CD14-positive monocyte (primary cell): ENCODE data around the gene HERPUD2. TPM values are rescaled to one million over a fixed set of nuclear protein-coding genes. Genes with fewer than 3 reads are reported as not detected.
"Not testable (repeated sequence)": the region's sequence is repeated elsewhere in the genome, so short reads cannot be mapped to it uniquely, and the experiment has no call there.

Experiments
- DNase-seq, 3 donors: peaks; one replicate each; pipeline ENCODE4 v3.0.0-alpha.2; 2011 to 2022
- H2AFZ ChIP-seq: 2 replicates; pipeline ENCODE4 v1.6.0; 2012; ENCODE audit warnings: mild to moderate bottlenecking, low read depth, low read length, inconsistent platforms; ENCODE audit not compliant: insufficient read depth, poor library complexity, severe bottlenecking
- H3K27ac ChIP-seq, 2 donors: 1 replicate in 1 of 2; 2 replicates in 1 of 2; pipeline ENCODE4 v1.5.1; 2012 to 2013; ENCODE audit warnings: low read length in 2 of 2, control low read depth in 1 of 2, inconsistent platforms in 1 of 2, low read depth in 1 of 2, mild to moderate bottlenecking in 1 of 2
- H3K27me3 ChIP-seq, 2 donors: one replicate each; pipeline versions ENCODE4 v1.6.0 to v1.6.1; 2011 to 2013; ENCODE audit warnings: low read length in 2 of 2; ENCODE audit not compliant: control insufficient read depth in 2 of 2, insufficient read depth in 2 of 2
- H3K36me3 ChIP-seq, 2 donors: replicated peaks in 1 of 2; 1 replicate in 1 of 2; 2 replicates in 1 of 2; pipeline versions ENCODE4 v1.5.1 to v1.6.1; 2012 to 2013; ENCODE audit warnings: low read length in 2 of 2, control low read depth in 1 of 2, inconsistent platforms in 1 of 2, mild to moderate bottlenecking in 1 of 2; ENCODE audit not compliant: insufficient read depth in 2 of 2, control insufficient read depth in 1 of 2
- H3K4me1 ChIP-seq, 2 donors: 1 replicate in 1 of 2; 2 replicates in 1 of 2; pipeline versions ENCODE4 v1.5.1 to v1.6.1; 2012 to 2013; ENCODE audit warnings: low read length in 2 of 2, control low read depth in 1 of 2, inconsistent platforms in 1 of 2, mild to moderate bottlenecking in 1 of 2, moderate library complexity in 1 of 2; ENCODE audit not compliant: insufficient read depth in 2 of 2, control insufficient read depth in 1 of 2
- H3K4me2 ChIP-seq: replicated peaks from 2 replicates; pipeline ENCODE3; 2012; ENCODE audit warnings: low read length, moderate library complexity, mild to moderate bottlenecking; ENCODE audit not compliant: poor library complexity, severe bottlenecking; ENCODE audit errors: extremely low read depth
- H3K4me3 ChIP-seq, 3 experiments: fragments of 200-600 bp in 1 of 3; sonication (generic) in 1 of 3; replicated peaks in 1 of 3; 1 replicate in 2 of 3; 2 replicates in 1 of 3; pipeline ENCODE4 v1.5.1; 2011 to 2013; ENCODE audit warnings: low read length in 3 of 3, mild to moderate bottlenecking in 3 of 3, control low read depth in 2 of 3, low read depth in 2 of 3, inconsistent platforms in 1 of 3, moderate library complexity in 1 of 3
- H3K79me2 ChIP-seq: 2 replicates; pipeline ENCODE4 v1.6.0; 2012; ENCODE audit warnings: mild to moderate bottlenecking, control low read depth, inconsistent platforms, low read length, moderate library complexity; ENCODE audit not compliant: insufficient read depth
- H3K9ac ChIP-seq: 2 replicates; pipeline ENCODE4 v1.6.0; 2017; ENCODE audit warnings: low read length, mild to moderate bottlenecking; ENCODE audit not compliant: insufficient read depth, poor library complexity, severe bottlenecking
- H3K9me3 ChIP-seq, 2 donors: replicated peaks in 1 of 2; 1 replicate in 1 of 2; 2 replicates in 1 of 2; pipeline versions ENCODE4 v1.5.1 to v1.6.1; 2012 to 2013; ENCODE audit warnings: low read length in 2 of 2, control low read depth in 1 of 2; ENCODE audit not compliant: control insufficient read depth in 1 of 2, insufficient read depth in 1 of 2
- H4K20me1 ChIP-seq: 2 replicates; pipeline ENCODE4 v1.6.0; 2012; ENCODE audit warnings: mild to moderate bottlenecking, low read length, control low read depth, moderate library complexity; ENCODE audit not compliant: insufficient read depth
- H3K27ac Mint-ChIP-seq, 7 donors: one replicate each; pipeline ENCODE4 v1.8.0; 2020; ENCODE audit warnings: mild to moderate bottlenecking in 7 of 7, mixed read lengths in 7 of 7, moderate library complexity in 6 of 7, inconsistent platforms in 2 of 7
- H3K27me3 Mint-ChIP-seq, 3 donors: one replicate each; pipeline ENCODE4 v1.8.0; 2021 to 2022; ENCODE audit warnings: low read depth in 3 of 3, mild to moderate bottlenecking in 3 of 3, mixed read lengths in 3 of 3, moderate library complexity in 3 of 3, inconsistent platforms in 1 of 3
- H3K36me3 Mint-ChIP-seq, 2 donors: one replicate each; pipeline ENCODE4 v1.8.0; 2020; ENCODE audit warnings: mixed read lengths in 2 of 2, inconsistent platforms in 1 of 2, mild to moderate bottlenecking in 1 of 2
- H3K4me1 Mint-ChIP-seq: one replicate; pipeline ENCODE4 v1.8.0; 2020; ENCODE audit warnings: mild to moderate bottlenecking, mixed read lengths
- H3K4me3 Mint-ChIP-seq, 2 donors: one replicate each; pipeline ENCODE4 v1.8.0; 2020; ENCODE audit warnings: mild to moderate bottlenecking in 2 of 2, mixed read lengths in 2 of 2, moderate library complexity in 1 of 2
- H3K9me3 Mint-ChIP-seq, 7 donors: one replicate each; pipeline ENCODE4 v1.8.0; 2020 to 2022; ENCODE audit warnings: mixed read lengths in 7 of 7, mild to moderate bottlenecking in 6 of 7, moderate library complexity in 6 of 7, inconsistent platforms in 2 of 7
- CTCF ChIP-seq: fragments of 200-600 bp; IDR thresholded peaks from one replicate; pipeline ENCODE4 v1.8.0; 2022; ENCODE audit warnings: antibody characterized with exemption, mild to moderate bottlenecking
- WGBS: methylation state at CpG from one replicate; pipeline ENCODE4 v1.1.5; 2013; ENCODE audit warnings: missing lambda C conversion rate; ENCODE audit not compliant: insufficient coverage; 5-methylcytosine and 5-hydroxymethylcytosine counted together
- intact Hi-C, 2 donors: fragments of 100-400 bp; cut with micrococcal nuclease; formaldehyde crosslinking; loops; one replicate each; pipeline versions ENCODE4 v1.15.0 to v1.15.1; 2023
- polyA plus RNA-seq, 3 donors: library from polyadenylated mRNA; depleted of rRNA in 1 of 3; unstranded in 2 of 3; stranded (reverse) in 1 of 3; fragments of 300-500 nt in 2 of 3; fragments of >200 nt in 1 of 3; fragmentation: Illumina TruSeq in 2 of 3; gene quantifications; 1 replicate in 2 of 3; 2 replicates in 1 of 3; pipeline ENCODE4 v1.2.3, GENCODE V29; 2012 to 2021

Gene HERPUD2
- polyA plus RNA-seq, 3 donors: 36.1 to 40.9 (median 36.4) TPM

DNA sequence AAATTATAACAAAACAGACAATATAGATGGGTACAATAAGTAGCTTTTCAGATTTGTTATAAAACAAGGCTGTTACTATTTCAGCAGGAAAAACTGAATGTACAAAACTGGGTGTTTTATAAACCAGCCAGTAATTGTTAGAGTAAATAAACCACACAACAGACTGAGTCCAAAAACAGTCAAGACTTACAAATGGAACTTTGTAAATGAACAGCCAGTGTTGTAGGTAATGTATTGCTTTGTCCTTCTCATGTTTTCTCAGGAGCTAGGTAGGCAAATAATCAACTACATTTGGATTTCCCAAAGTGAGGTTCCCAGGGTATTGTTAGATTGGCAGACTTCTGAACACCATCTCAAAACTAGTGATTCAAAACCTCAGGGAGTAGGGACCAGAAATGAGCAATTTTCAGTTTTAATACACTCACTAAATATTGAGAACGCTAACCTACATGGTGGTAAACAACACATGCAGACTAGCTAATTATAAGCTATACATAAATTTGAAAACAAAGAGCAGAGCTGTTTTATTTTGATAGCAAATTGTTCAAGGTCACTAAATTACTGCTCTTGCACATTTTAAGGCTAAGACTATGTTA lies 36.2 kb downstream of the HERPUD2 start:
- Mint-ChIP-seq H3K4me1 (no peaks in the 10 kb centered on the region), H3K36me3 (peaks cover 35 to 56% of the 10 kb centered on the region in 2 donors), H3K4me3 (no peak overlapping the region), H3K9me3 (peaks cover 3 to 17% (median 8%) of the 10 kb centered on the region in 7 donors), H3K27me3 (no peaks in the 10 kb centered on the region), H3K27ac (no peak overlapping the region)
- Histone ChIP-seq H3K9me3 (no peaks in the 10 kb centered on the region), H3K4me1 (no peaks in the 10 kb centered on the region), H3K36me3 (peaks cover 3 to 19% of the 10 kb centered on the region in 2 donors), H3K79me2 (peaks cover 12% of the 10 kb centered on the region), H3K4me2 (no peak overlapping the region), H3K27me3 (no peaks in the 10 kb centered on the region), H2AFZ (no peak overlapping the region), H3K4me3 (no peak overlapping the region), H3K9ac (no peak overlapping the region), H4K20me1 (peaks cover 24% of the 10 kb centered on the region), H3K27ac (no peak overlapping the region)
- DNase-seq: no peak
- WGBS: no CpG with 5 or more reads among the region's 1 CpG
- no peak for TF ChIP-seq CTCF
- intact Hi-C loops: no loop called here

- 100% methylated on average over 1 of the region's 2 CpGs for WGBS
- Mint-ChIP-seq H3K9me3 (peaks cover 11 to 26% (median 17%) of the 10 kb centered on the region in 7 donors), H3K27me3 (no peaks in the 10 kb centered on the region), H3K36me3 (peaks cover 47 to 65% of the 10 kb centered on the region in 2 donors), H3K27ac (no peak overlapping the region), H3K4me1 (no peaks in the 10 kb centered on the region), H3K4me3 (no peak overlapping the region)
- no peak overlapping the region for H3K4me2 ChIP-seq
- intact Hi-C loops: no loop called here
- no peak overlapping the region for H3K9ac ChIP-seq
- H3K27me3 ChIP-seq: no peaks in the 10 kb centered on the region
- H3K79me2 ChIP-seq: peaks cover 27% of the 10 kb centered on the region
- no peaks in the 10 kb centered on the region for H3K9me3 ChIP-seq
- H2AFZ ChIP-seq: no peak overlapping the region
- H3K36me3 ChIP-seq: peaks cover 3 to 35% of the 10 kb centered on the region in 2 donors
- no peak overlapping the region for H3K27ac ChIP-seq
- no peaks in the 10 kb centered on the region for H3K4me1 ChIP-seq
- no peak overlapping the region for H3K4me3 ChIP-seq
- peaks cover 36% of the 10 kb centered on the region for H4K20me1 ChIP-seq
- TF ChIP-seq CTCF: no peak
- no peak for DNase-seq
Measured at GRCh38 chr7:35657125-35657524, 37.8 kb downstream of the HERPUD2 start.

GRCh38 chr7:35654558-35654957 lies 40.4 kb downstream of the HERPUD2 start:
- DNase-seq, H3K4me3 ChIP-seq, H3K4me1 ChIP-seq, intact Hi-C loops, H3K27me3 ChIP-seq, H3K27me3 Mint-ChIP-seq, H3K27ac Mint-ChIP-seq, H3K9me3 ChIP-seq, H3K4me2 ChIP-seq, H3K4me3 Mint-ChIP-seq, H2AFZ ChIP-seq, H3K4me1 Mint-ChIP-seq, H3K27ac ChIP-seq, H3K9ac ChIP-seq: not testable (repeated sequence)
- WGBS: no CpG with 5 or more reads among the region's 3 CpGs
- peaks cover 39% of the 10 kb centered on the region for H3K79me2 ChIP-seq
- Mint-ChIP-seq H3K9me3 (peaks cover 10 to 21% (median 17%) of the 10 kb centered on the region in 7 donors), H3K36me3 (peaks cover 66 to 82% of the 10 kb centered on the region in 2 donors)
- peaks cover 14 to 60% of the 10 kb centered on the region in 2 donors for H3K36me3 ChIP-seq
- H4K20me1 ChIP-seq: peaks cover 61% of the 10 kb centered on the region
